SKM-1 treated with dmso at 0.1 percent for 144 hours (cell line): ENCODE results near the gene SDCBP2.

Source experiments
- DNase-seq: peaks from one replicate; lab custom pipeline; 2025; ENCODE audit not compliant: unreplicated experiment; lab: John Stamatoyannopoulos, UW

Gene SDCBP2

DNA sequence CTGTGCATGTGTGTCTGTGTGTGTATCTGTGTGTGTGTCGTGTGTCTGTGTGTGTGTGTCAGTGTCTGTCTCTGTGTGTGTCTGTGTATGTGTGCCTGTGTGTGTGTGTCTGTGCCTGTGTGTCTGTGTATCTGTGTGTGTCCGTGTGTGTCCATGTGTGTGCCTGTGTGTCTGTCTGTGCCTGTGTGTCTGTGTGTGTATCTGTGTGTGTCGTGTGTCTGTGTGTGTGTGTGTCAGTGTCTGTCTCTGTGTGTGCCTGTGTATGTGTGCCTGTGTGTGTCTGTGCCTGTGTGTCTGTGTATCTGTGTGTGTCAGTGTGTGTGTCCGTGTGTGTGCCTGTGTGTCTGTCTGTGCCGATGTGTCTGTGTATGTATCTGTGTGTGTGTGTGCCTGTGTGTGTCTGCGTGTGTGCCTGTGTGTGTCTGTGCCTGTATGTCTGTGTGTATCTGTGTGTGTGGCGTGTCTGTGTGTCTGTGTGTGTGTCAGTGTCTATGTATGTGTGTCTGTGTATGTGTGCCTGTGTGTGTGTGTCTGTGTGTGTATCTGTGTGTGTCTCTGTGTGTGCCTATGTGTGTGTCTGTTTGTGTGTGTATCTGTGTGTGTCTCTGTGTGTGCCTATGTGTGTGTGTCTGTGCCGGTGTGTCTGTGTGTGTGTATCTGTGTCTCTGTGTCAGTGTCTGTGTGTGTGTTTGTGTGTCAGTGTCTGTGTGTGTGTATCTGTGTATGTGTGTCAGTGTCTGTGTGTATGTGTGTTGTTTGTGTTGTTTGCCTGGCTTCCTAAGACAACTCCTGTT lies 51.2 kb downstream of the SDCBP2 start:
- DNase-seq = no peak

DNA sequence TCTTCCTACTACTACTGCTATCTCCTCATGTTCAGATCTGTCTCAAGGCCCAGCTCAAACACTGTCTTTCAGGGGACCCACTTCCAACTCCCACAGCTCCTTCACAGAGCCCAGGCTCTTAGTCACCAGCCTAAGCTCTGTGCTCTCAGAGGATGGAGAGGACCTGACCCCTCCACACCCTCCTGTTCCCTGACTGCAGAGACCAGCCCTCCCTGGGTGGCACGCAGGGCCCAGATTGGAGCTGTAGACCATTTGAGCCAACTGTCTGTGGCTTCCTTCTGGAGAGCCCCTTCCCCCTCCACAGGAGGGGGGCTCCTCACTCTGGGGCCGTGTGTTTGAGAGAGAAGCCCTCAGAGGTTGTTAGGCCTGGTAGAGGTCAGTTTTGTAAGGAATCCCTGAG lies 53.0 kb downstream of the SDCBP2 start:
- no peak for DNase-seq

DNA sequence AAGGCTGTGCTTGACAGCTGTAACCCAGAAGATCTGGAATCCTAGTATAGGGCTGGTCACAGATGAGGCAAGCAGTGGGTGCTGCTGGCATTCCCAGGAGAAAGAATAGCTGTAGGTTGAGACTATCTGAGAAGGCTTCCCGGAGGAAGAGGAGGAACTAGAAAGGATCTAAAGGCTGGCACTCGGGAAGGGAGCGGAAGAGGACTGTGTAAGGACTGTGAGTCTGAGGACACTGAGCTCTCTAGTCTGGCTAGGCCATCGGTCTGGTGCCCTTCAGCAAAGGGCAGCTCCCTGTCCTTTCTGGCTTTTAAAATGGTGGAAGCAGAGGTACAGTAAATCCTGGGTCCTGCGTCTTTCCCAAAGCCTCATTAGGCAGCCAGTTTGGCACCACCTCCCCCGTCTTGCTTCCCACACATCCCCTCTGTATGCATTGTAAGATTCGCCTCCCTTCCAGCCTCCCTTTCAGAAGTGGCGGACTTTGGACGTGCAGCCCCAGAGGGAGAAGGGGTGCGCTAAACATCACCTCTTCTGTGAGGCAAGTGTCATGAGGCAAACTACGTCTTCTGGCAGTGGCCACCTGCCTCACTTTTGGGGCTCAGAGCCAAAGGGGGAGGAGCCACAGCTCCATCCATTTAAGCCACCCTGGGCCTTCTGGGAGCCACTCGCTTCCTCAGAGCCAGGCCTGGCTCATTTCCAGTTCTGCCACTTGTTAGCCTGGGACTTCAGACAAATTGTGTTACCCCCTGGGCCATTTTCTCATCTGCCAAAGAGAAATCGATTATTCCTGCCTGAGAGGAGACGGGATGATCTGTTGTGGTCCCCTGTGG lies 54.2 kb downstream of the SDCBP2 start:
- no peak for DNase-seq

DNA sequence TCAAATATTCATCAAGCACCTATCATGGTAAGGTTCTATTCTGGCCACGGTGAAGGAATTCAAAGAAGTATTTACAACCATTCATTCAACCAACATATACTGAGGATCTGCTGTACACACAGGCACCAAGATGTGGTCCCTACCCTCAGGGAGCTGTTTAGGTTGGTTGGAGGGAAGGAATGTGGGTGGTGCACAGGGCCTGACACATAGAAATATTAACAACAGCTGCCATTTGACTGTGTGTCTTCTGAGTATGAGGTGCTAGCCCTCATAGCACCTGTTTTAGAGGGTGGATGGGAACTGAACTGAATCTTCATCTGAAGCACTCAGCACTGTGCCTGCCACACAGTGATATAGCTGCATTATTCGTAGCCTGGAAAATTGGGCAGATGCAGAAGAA lies 55.6 kb downstream of the SDCBP2 start:
- DNase-seq = no peak

DNA sequence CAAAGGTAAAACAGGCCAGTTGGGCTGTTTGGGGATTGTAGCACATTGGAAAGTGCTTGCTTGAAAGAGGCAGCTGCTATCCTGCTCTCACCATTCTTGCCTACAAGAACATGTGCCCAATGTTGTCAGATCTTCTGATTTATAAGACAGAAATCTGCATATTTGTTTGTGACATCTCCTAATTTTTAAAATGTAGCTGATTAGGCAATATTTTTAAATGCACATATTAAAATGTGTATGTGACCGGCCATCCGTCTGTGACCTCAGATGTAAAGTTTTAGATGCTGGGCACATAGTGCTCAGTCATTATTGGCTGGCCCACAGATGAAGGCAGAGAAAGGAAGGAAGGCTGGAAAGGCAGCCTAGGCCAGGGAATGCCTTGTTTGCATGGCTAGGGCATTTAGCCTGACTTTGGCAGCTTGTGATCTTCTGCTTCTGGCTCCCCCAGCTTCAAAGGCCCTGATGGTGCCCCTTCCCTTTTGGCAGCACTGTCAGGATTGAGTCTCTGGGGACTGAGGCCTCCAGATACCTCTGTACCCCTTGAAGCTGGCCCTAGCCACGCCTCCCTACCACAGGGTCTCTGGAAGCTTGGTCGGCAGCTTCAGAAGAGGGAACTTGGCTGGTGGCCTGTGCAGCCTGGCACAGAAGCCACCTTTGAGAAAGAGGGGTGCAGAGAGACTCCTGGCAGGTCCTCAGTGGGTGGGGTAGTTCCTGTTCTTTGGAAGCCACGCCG lies 56.4 kb downstream of the SDCBP2 start:
- DNase-seq = no peak

DNA sequence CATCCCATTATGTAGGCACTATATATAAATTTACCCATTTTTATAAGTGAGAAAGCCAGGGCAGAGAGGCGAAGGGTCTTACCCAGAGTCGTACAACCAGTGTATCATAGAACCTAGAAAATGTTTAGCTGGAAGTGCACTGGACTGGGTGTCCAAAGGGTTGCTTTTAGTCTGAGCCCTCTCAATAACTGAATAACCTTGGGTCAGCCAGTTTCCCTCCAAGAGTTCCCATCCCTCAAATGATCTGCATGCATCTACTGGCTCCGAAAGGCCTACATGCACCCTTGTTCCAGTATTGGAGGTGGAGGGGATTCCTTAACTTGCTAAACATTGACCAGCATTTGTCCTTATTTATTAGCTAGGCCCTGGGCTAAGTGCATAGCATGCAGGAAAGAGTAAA lies 59.1 kb downstream of the SDCBP2 start:
- DNase-seq = no peak

DNA sequence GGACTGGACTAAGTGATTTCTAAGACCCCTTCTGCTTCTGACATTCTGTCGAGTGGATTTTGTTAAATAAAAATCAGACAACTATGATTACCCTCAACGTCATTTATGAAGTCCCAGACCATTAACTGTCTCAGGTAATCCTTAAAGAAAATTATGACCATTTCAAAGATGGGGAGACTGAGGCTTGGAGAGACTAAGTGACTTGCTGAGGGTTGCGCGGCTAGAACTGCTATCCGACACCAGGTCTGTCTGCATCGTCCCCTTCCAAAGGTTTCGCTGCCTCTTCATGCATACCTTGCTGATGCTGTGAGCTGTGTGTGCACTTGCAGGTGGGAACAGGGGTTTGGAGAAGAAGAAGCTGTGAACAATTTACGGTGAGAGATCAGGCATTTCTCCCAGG lies 59.7 kb downstream of the SDCBP2 start:
- no peak for DNase-seq

DNA sequence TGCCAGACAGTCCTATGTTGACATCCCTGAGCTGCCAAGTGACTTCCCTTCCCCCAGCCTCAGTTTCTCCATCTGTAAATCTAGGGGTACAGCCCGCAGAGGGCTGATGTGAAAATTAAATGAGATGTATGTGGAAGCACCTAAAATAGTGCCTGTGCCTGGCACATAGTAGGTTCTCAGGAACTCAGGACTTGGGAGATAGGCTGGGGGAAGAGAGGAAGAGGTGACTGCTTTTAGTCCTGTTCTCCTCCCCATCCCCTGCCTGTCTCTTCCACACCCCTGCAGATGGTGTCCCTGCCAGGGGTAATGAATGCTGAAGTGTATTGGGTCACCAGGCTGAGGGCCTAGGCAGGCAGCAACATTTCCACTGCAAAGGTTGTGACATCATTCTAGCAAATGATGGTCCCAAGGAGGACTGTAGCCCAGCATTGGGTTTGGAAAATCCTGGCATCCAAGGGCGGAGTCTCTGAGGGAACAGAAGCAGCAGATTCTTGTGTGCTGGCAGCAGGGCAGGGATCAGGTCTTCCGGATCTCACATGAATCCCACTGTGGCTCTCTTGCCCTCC lies 61.0 kb downstream of the SDCBP2 start:
- no peak for DNase-seq

DNA sequence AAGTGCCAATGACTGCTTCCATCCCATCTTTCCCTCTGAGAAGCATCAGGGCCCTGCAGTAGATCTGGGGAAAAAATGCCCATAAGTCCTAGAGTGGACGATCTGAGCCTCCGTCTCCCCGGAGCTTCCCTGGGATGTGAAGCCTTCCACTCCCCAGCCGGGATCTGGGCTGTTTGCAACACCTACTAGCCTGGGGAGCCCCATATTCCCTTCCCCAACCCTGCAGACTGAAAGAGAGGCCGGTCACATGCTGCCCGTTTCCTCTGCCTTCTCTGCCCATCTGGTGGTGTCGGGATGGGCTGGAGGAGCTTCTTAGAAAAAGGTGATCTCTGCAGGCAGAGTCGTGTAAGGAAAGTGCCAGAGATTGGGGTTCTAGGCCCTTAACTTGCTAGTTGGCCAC lies 61.8 kb downstream of the SDCBP2 start:
- no peak for DNase-seq

DNA sequence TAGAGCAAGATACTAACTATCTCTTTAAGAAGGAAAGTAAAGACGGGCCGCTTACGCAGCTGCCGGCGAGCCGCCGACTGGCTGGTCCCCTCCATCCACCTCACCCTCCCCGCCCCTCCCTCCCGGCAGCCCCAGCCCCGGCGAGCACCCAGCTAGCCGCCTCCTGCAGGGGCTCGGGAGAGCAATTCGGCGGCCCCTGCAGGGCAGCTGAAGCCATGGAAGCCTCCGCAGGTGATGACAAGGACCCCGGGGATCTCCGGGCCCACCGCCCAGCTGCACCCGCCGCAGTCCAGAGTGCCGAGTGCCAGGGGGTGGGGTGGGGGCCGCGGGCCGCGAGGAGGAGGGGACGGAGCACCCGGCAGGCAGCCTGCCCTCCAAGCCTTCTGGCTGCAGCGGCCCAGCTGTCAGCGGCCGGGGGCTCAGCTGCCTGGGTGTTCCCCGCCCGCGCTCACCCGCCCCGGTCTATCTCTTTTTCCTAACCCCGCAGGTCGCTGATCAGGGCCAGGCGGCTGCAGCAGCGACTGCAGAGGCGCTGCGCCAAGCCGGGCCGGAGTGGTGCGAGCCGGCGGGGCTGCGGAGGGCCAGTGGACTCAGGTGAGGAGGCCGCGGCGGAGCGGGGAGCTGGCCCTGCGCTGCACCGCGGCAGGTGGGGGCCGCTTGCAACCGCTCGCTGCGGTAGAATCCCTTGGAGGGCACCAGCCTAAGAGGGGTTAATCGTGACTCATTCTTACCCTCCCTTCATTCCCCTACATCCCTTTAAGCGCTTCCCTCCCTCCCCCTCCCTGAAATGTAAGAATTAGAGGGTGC lies 62.6 kb downstream of the SDCBP2 start, which contains the start of gene SNPH:
SNPH (plus strand) TSS at position 128 of the 807 bp plus-strand sequence. CDS start 29,946 bp downstream, outside the sequence.
- no peak for DNase-seq

DNA sequence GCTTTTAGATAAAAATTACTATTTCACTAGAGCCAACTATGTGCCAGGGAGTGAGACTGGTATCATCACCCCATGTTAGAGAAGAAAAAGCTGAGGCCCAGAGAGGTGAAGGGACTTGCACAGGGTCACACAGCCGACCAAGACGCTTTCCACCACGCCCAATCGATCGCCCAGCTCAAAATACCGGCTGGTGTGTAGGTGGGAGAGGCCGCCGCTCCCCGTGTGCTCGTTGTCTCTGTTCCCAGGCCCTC lies 63.1 kb downstream of the SDCBP2 start:
- no peak for DNase-seq

DNA sequence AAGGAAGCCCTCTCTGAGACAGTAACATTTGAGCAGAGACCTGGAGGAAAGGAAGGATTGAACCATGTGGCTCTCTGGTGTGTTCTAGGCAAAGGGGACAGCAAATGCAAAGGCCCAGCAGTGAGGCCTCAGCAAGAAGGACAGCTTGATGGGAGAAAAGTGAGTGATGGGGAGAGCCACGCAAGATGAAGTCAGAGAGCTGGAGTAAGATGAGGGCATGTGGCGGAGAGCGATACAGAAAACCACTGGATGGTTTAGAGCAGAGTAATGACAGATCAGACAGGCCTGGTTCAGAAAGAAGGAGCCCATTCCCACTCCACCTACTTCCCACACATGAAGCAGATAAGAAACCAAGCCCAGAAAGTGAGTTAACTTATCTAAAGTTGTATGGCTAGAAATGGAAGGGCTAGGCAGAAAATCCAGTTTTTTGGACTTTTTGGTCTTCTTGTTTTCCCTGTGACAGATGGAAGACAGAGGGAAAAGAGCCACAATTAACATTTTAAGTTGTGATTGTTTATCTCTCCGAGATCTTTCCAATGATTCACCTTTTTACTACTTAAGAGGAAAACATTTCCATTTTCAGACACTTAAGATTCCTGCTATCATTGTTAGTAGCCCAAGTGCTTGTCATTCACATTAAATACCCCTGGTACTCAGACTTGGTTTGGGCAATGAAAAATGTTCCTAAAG lies 63.6 kb downstream of the SDCBP2 start:
- no peak for DNase-seq

DNA sequence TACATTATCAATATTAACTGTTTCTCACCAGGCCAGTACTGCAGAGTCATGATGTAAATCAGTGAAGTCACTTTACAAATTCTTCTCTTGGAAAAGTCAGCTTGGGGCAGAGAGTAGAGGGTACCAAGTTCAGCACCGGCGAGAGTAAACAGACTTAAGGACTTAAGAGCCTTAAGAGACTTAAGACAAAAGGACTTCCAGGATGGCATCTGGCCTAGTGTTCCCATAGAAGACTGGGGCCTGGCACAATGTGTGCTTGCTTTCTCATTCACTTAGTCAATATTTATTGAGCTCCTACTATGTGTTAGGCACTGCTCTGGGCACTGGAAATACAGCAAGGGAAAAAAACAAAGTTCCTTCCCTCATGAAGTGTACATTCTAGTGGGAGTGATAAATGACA lies 64.2 kb downstream of the SDCBP2 start:
- no peak for DNase-seq

DNA sequence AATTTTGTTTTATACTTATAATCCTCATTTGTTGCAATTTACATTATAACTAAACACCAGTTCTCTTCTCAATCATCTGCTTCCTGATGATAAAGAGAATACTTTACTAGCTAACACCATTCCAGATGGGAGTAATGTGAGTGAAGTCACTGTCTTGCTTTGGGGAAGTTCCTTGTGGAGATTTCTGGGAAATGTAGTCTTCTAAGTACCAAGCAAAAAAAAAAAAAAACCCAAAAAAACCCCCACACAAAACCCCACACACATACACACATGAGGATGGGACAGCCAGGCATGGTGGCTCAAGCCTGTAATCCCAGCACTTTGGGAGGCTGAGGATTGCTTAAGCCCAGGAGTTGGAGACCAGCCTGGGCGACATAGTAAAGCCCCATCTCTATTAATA lies 65.1 kb downstream of the SDCBP2 start:
- no peak for DNase-seq
